Measurements from ENCODE around the gene CCDC18. TPM values are rescaled to one million over a fixed set of nuclear protein-coding genes. Genes with fewer than 3 reads are reported as not detected.

CCDC18 gene
- polyA plus RNA-seq, 1 donor from 2014 or later: 5.7 TPM

- Histone ChIP-seq H2AFZ (ENCODE audit: low read depth, low read length) (no peak overlapping the region), H3K27me3 (ENCODE audit: insufficient read depth, low read depth, low read length) (no peaks in the 10 kb centered on the region), H3K79me2 (replicated peaks; ENCODE audit: insufficient read depth, low read length) (no peaks in the 10 kb centered on the region), H4K20me1 (ENCODE audit: insufficient read depth) (no peaks in the 10 kb centered on the region), H3K27ac (ENCODE audit: low read length) (no peak overlapping the region), H3K36me3 (ENCODE audit: insufficient read depth, low read length) (no peaks in the 10 kb centered on the region), H3F3A (ENCODE audit: insufficient read depth, low read length, poor library complexity, severe bottlenecking) (no peaks in the 10 kb centered on the region), H3K9me2 (ENCODE audit: insufficient read depth, low read length) (no peaks in the 10 kb centered on the region), H3K4me2 (ENCODE audit: low read length) (no peak overlapping the region), H3K9ac (ENCODE audit: low read length) (no peak overlapping the region), H3K4me3 (ENCODE audit: low read length) (no peak overlapping the region), H3K9me3 (ENCODE audit: low read length) (no peaks in the 10 kb centered on the region)
- no peak for TF ChIP-seq EP300 (conservative IDR thresholded peaks at IDR 0.05; ENCODE audit: poor library complexity, severe bottlenecking)
Observed at GRCh38 chr1:93207211-93207610, 26.7 kb downstream of the CCDC18 start.

GRCh38 chr1:93215322-93215721 lies 34.8 kb downstream of the CCDC18 start:
- no peak overlapping the region for H3K4me3 ChIP-seq (ENCODE audit: low read length)
- H3K9me2 ChIP-seq (ENCODE audit: insufficient read depth, low read length): no peaks in the 10 kb centered on the region
- H3K36me3 ChIP-seq (ENCODE audit: insufficient read depth, low read length): no peaks in the 10 kb centered on the region
- no peaks in the 10 kb centered on the region for H3K9me3 ChIP-seq (ENCODE audit: low read length)
- no peak overlapping the region for H3K9ac ChIP-seq (ENCODE audit: low read length)
- no peak for TF ChIP-seq REST (IDR thresholded peaks at IDR 0.05; ENCODE audit: borderline replicate concordance)
- TF ChIP-seq EP300 (conservative IDR thresholded peaks at IDR 0.05; ENCODE audit: poor library complexity, severe bottlenecking): no peak
- TF ChIP-seq EZH2 (IDR thresholded peaks at IDR 0.05; ENCODE audit: borderline replicate concordance, insufficient read depth, low read length, poor library complexity, severe bottlenecking): no peak
- TF ChIP-seq POLR2AphosphoS5 (IDR thresholded peaks at IDR 0.05): no peak
- TF ChIP-seq RAD21 (conservative IDR thresholded peaks at IDR 0.05): no peak
- TF ChIP-seq MXI1 (conservative IDR thresholded peaks at IDR 0.05; ENCODE audit: poor library complexity, severe bottlenecking): no peak
- TF ChIP-seq, protein P1, sequence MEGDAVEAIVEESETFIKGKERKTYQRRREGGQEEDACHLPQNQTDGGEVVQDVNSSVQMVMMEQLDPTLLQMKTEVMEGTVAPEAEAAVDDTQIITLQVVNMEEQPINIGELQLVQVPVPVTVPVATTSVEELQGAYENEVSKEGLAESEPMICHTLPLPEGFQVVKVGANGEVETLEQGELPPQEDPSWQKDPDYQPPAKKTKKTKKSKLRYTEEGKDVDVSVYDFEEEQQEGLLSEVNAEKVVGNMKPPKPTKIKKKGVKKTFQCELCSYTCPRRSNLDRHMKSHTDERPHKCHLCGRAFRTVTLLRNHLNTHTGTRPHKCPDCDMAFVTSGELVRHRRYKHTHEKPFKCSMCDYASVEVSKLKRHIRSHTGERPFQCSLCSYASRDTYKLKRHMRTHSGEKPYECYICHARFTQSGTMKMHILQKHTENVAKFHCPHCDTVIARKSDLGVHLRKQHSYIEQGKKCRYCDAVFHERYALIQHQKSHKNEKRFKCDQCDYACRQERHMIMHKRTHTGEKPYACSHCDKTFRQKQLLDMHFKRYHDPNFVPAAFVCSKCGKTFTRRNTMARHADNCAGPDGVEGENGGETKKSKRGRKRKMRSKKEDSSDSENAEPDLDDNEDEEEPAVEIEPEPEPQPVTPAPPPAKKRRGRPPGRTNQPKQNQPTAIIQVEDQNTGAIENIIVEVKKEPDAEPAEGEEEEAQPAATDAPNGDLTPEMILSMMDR (IDR thresholded peaks at IDR 0.05; ENCODE audit: poor library complexity, severe bottlenecking): no peak
- no peak for TF ChIP-seq TAF1 (IDR thresholded peaks at IDR 0.05; ENCODE audit: low read depth)
- H3K27me3 ChIP-seq (ENCODE audit: insufficient read depth, low read depth, low read length): no peaks in the 10 kb centered on the region
- H3K27ac ChIP-seq (ENCODE audit: low read length): no peak overlapping the region
- H3K79me2 ChIP-seq (replicated peaks; ENCODE audit: insufficient read depth, low read length): no peaks in the 10 kb centered on the region
- no peak overlapping the region for H2AFZ ChIP-seq (ENCODE audit: low read depth, low read length)
- no peak overlapping the region for H3K4me2 ChIP-seq (ENCODE audit: low read length)
- no peaks in the 10 kb centered on the region for H4K20me1 ChIP-seq (ENCODE audit: insufficient read depth)
- H3F3A ChIP-seq (ENCODE audit: insufficient read depth, low read length, poor library complexity, severe bottlenecking): no peaks in the 10 kb centered on the region

DNA sequence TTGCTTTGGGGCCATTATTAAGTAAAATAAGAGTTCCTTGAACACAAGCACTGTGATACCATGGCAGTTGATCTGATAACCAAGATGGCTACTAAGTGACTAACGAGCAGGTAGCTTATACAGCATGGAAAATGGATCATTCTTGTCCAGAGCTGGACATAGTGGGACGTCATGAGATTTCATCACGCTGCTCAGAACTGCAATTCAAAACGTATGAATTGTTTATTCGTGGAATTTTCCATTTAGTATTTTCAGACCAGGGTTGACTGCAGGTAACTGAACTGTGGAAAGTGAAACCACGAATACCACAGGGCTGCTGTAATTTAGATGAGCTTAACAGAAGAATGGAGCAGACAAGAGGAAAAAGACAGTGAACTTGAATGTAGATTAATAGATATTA lies 38.9 kb downstream of the CCDC18 start:
- Histone ChIP-seq H3K36me3 (ENCODE audit: insufficient read depth, low read length) (no peaks in the 10 kb centered on the region), H3K27me3 (ENCODE audit: insufficient read depth, low read depth, low read length) (no peaks in the 10 kb centered on the region), H3K9me3 (ENCODE audit: low read length) (no peaks in the 10 kb centered on the region), H3K4me2 (ENCODE audit: low read length) (no peak overlapping the region), H3K9me2 (ENCODE audit: insufficient read depth, low read length) (no peaks in the 10 kb centered on the region), H3K4me3 (ENCODE audit: low read length) (no peak overlapping the region), H3K9ac (ENCODE audit: low read length) (no peak overlapping the region), H3K27ac (ENCODE audit: low read length) (no peak overlapping the region), H2AFZ (ENCODE audit: low read depth, low read length) (no peak overlapping the region), H4K20me1 (ENCODE audit: insufficient read depth) (no peaks in the 10 kb centered on the region), H3K79me2 (replicated peaks; ENCODE audit: insufficient read depth, low read length) (no peaks in the 10 kb centered on the region), H3F3A (ENCODE audit: insufficient read depth, low read length, poor library complexity, severe bottlenecking) (no peaks in the 10 kb centered on the region)
- TF ChIP-seq POLR2AphosphoS5 (IDR thresholded peaks at IDR 0.05) (no peak), TAF1 (IDR thresholded peaks at IDR 0.05; ENCODE audit: low read depth) (no peak), MXI1 (conservative IDR thresholded peaks at IDR 0.05; ENCODE audit: poor library complexity, severe bottlenecking) (no peak), SMC3 (conservative IDR thresholded peaks at IDR 0.05; ENCODE audit: poor library complexity) (no peak), RAD21 (conservative IDR thresholded peaks at IDR 0.05) (no peak), EP300 (conservative IDR thresholded peaks at IDR 0.05; ENCODE audit: poor library complexity, severe bottlenecking) (no peak), EZH2 (IDR thresholded peaks at IDR 0.05; ENCODE audit: borderline replicate concordance, insufficient read depth, low read length, poor library complexity, severe bottlenecking) (no peak), REST (IDR thresholded peaks at IDR 0.05; ENCODE audit: borderline replicate concordance) (no peak)
- TF ChIP-seq, protein P1 (IDR thresholded peaks at IDR 0.05; ENCODE audit: poor library complexity, severe bottlenecking): no peak
